IPS-20b (cell line): ENCODE data around the gene RAI14.
"Not testable (repeated sequence)": the region's sequence is repeated elsewhere in the genome, so short reads cannot be mapped to it uniquely, and the experiment has no call there.

Source experiments
- H3K27ac ChIP-seq: one replicate; pipeline ENCODE4 v1.5.1; 2013; ENCODE audit warnings: low read length
- H3K27me3 ChIP-seq: 2 replicates; pipeline ENCODE4 v1.6.1; 2013; ENCODE audit warnings: mild to moderate bottlenecking, low read length, inconsistent platforms; ENCODE audit not compliant: insufficient read depth
- H3K36me3 ChIP-seq: 2 replicates; pipeline ENCODE4 v1.6.1; 2013; ENCODE audit warnings: low read depth, mild to moderate bottlenecking, inconsistent platforms, low read length, moderate library complexity; ENCODE audit not compliant: insufficient read depth
- H3K4me1 ChIP-seq: 2 replicates; pipeline ENCODE4 v1.6.1; 2013; ENCODE audit warnings: mild to moderate bottlenecking, control low read depth, inconsistent platforms, low read length, moderate library complexity; ENCODE audit not compliant: insufficient read depth
- H3K4me3 ChIP-seq: 2 replicates; pipeline ENCODE4 v1.5.1; 2013; ENCODE audit warnings: mild to moderate bottlenecking, low read length, inconsistent platforms
- H3K9ac ChIP-seq: 2 replicates; pipeline ENCODE4 v1.6.1; 2013; ENCODE audit warnings: low read depth, mild to moderate bottlenecking, inconsistent platforms, low read length, moderate library complexity
- H3K9me3 ChIP-seq: 2 replicates; pipeline ENCODE4 v1.6.1; 2013; ENCODE audit warnings: mild to moderate bottlenecking, low read depth, low read length, inconsistent platforms; ENCODE audit not compliant: insufficient read depth

The RAI14 gene

GRCh38 chr5:34758514-34758913, 102.4 kb downstream of the RAI14 start:
- Histone ChIP-seq H3K4me3 (no peak overlapping the region), H3K9ac (no peak overlapping the region), H3K4me1 (no peaks in the 10 kb centered on the region), H3K36me3 (peaks cover 59% of the 10 kb centered on the region), H3K9me3 (peaks cover 5% of the 10 kb centered on the region; the same call in 1 of the 2 replicates), H3K27ac (no peak overlapping the region), H3K27me3 (no peaks in the 10 kb centered on the region)

GRCh38 chr5:34759213-34759612, 103.1 kb downstream of the RAI14 start:
- H3K36me3 ChIP-seq, result peaks cover 66% of the 10 kb centered on the region
- not testable (repeated sequence) for H3K4me1 ChIP-seq, H3K27ac ChIP-seq, H3K9ac ChIP-seq, H3K9me3 ChIP-seq, H3K4me3 ChIP-seq, H3K27me3 ChIP-seq

- Histone ChIP-seq H3K36me3 (peaks cover 67% of the 10 kb centered on the region), H3K27me3 (no peaks in the 10 kb centered on the region), H3K9ac (no peak overlapping the region)
Measured at GRCh38 chr5:34765662-34766061, 109.5 kb downstream of the RAI14 start.

GRCh38 chr5:34767180-34767579, 111.1 kb downstream of the RAI14 start:
- peaks cover 16% of the 10 kb centered on the region for H3K9me3 ChIP-seq
- H3K27ac ChIP-seq, result no peak overlapping the region
- H3K9ac ChIP-seq, result no peak overlapping the region
- H3K4me3 ChIP-seq, result no peak overlapping the region
- no peaks in the 10 kb centered on the region for H3K27me3 ChIP-seq
- no peaks in the 10 kb centered on the region for H3K4me1 ChIP-seq
- H3K36me3 ChIP-seq, result peaks cover 53% of the 10 kb centered on the region

More at GRCh38 chr5:34765662-34766061, 109.5 kb downstream of the RAI14 start:
- H3K9me3 ChIP-seq, result peaks cover 16% of the 10 kb centered on the region
- no peaks in the 10 kb centered on the region for H3K4me1 ChIP-seq
- no peak overlapping the region for H3K4me3 ChIP-seq
- H3K27ac ChIP-seq, result no peak overlapping the region

- Histone ChIP-seq H3K27me3 (no peaks in the 10 kb centered on the region), H3K27ac (no peak overlapping the region), H3K36me3 (peaks cover 22% of the 10 kb centered on the region), H3K4me1 (no peaks in the 10 kb centered on the region), H3K9ac (no peak overlapping the region), H3K4me3 (no peak overlapping the region), H3K9me3 (peaks cover 2% of the 10 kb centered on the region; the same call in 1 of the 2 replicates)
Measured at GRCh38 chr5:34770486-34770885, 114.4 kb downstream of the RAI14 start.

- Histone ChIP-seq H3K36me3 (peaks cover 16% of the 10 kb centered on the region; the same call in 1 of the 2 replicates), H3K4me3 (no peak overlapping the region), H3K4me1 (no peaks in the 10 kb centered on the region), H3K9me3 (no peaks in the 10 kb centered on the region; the same call in 1 of the 2 replicates), H3K27me3 (no peaks in the 10 kb centered on the region), H3K27ac (no peak overlapping the region), H3K9ac (no peak overlapping the region)
Measured at GRCh38 chr5:34771076-34771475, 114.9 kb downstream of the RAI14 start.

- no peak overlapping the region for H3K27ac ChIP-seq
Measured at GRCh38 chr5:34772267-34773098, 116.4 kb downstream of the RAI14 start.

GRCh38 chr5:34774139-34774538, 118.0 kb downstream of the RAI14 start:
- H3K27ac ChIP-seq, result no peak overlapping the region
- no peaks in the 10 kb centered on the region for H3K36me3 ChIP-seq
- H3K4me1 ChIP-seq, result no peaks in the 10 kb centered on the region
- H3K4me3 ChIP-seq, result no peak overlapping the region
- H3K9me3 ChIP-seq, result no peaks in the 10 kb centered on the region; the same call in 1 of the 2 replicates
- no peaks in the 10 kb centered on the region for H3K27me3 ChIP-seq
- no peak overlapping the region for H3K9ac ChIP-seq

More at GRCh38 chr5:34772267-34773098, 116.4 kb downstream of the RAI14 start:
- Histone ChIP-seq H3K27me3 (no peaks in the 10 kb centered on the region), H3K36me3 (peaks cover 4% of the 10 kb centered on the region; the same call in 1 of the 2 replicates), H3K9me3 (no peaks in the 10 kb centered on the region; the same call in 1 of the 2 replicates), H3K9ac (no peak overlapping the region), H3K4me3 (no peak overlapping the region), H3K4me1 (no peaks in the 10 kb centered on the region)

- not testable (repeated sequence) for H3K9ac ChIP-seq, H3K27ac ChIP-seq, H3K36me3 ChIP-seq, H3K9me3 ChIP-seq, H3K4me1 ChIP-seq, H3K4me3 ChIP-seq, H3K27me3 ChIP-seq
Measured at GRCh38 chr5:34774678-34775077, 118.5 kb downstream of the RAI14 start.

- H3K27ac ChIP-seq, result no peak overlapping the region
- no peak overlapping the region for H3K9ac ChIP-seq
- H3K4me1 ChIP-seq, result no peaks in the 10 kb centered on the region
- H3K27me3 ChIP-seq, result no peaks in the 10 kb centered on the region
- no peak overlapping the region for H3K4me3 ChIP-seq
- no peaks in the 10 kb centered on the region; the same call in 1 of the 2 replicates for H3K9me3 ChIP-seq
- no peaks in the 10 kb centered on the region for H3K36me3 ChIP-seq
Measured at GRCh38 chr5:34775886-34776285, 119.8 kb downstream of the RAI14 start.

GRCh38 chr5:34778091-34778850, 122.1 kb downstream of the RAI14 start:
- H3K4me3 ChIP-seq, result no peak overlapping the region
- no peaks in the 10 kb centered on the region for H3K27me3 ChIP-seq
- no peaks in the 10 kb centered on the region for H3K4me1 ChIP-seq
- no peak overlapping the region for H3K27ac ChIP-seq
- peaks cover 8% of the 10 kb centered on the region for H3K9me3 ChIP-seq
- H3K36me3 ChIP-seq, result 0 out of 2 replicates have a peak, but pooled peaks cover 5% of the 10 kb centered on the region
- no peak overlapping the region for H3K9ac ChIP-seq
